Rectal smooth muscle tissue (tissue), 1 donor: ENCODE data around the gene GLRA1.

Source experiments
- H3K27ac ChIP-seq: one replicate; pipeline ENCODE4 v1.7.0; 2013; ENCODE audit warnings: low read depth, low read length, inconsistent platforms
- H3K27me3 ChIP-seq: one replicate; pipeline ENCODE4 v1.7.0; 2013; ENCODE audit warnings: low read length; ENCODE audit not compliant: control insufficient read depth, insufficient read depth
- H3K36me3 ChIP-seq: one replicate; pipeline ENCODE4 v1.7.0; 2013; ENCODE audit warnings: low read length; ENCODE audit not compliant: control insufficient read depth, insufficient read depth
- H3K4me1 ChIP-seq: one replicate; pipeline ENCODE4 v1.7.0; 2013; ENCODE audit warnings: low read length; ENCODE audit not compliant: control insufficient read depth, insufficient read depth
- H3K4me3 ChIP-seq: one replicate; pipeline ENCODE4 v1.7.0; 2013; ENCODE audit warnings: low read length
- H3K9ac ChIP-seq: one replicate; pipeline ENCODE4 v1.7.0; 2013; ENCODE audit warnings: low read length

GLRA1 gene

GRCh38 chr5:151909628-151910027 is 15.0 kb downstream of the GLRA1 start:
- no peak overlapping the region for H3K4me3 ChIP-seq
- no peak overlapping the region for H3K27ac ChIP-seq
- no peaks in the 10 kb centered on the region for H3K27me3 ChIP-seq
- no peak overlapping the region for H3K9ac ChIP-seq
- H3K4me1 ChIP-seq, result no peaks in the 10 kb centered on the region
- no peaks in the 10 kb centered on the region for H3K36me3 ChIP-seq

- Histone ChIP-seq H3K9ac (no peak overlapping the region), H3K36me3 (no peaks in the 10 kb centered on the region), H3K4me1 (no peaks in the 10 kb centered on the region), H3K27me3 (no peaks in the 10 kb centered on the region), H3K4me3 (no peak overlapping the region), H3K27ac (no peak overlapping the region)
Observed at GRCh38 chr5:151906246-151906645, 18.4 kb downstream of the GLRA1 start.

GRCh38 chr5:151905557-151905961 is 19.1 kb downstream of the GLRA1 start:
- H3K4me3 ChIP-seq, result no peak overlapping the region
- no peaks in the 10 kb centered on the region for H3K4me1 ChIP-seq
- no peak overlapping the region for H3K27ac ChIP-seq
- H3K36me3 ChIP-seq, result no peaks in the 10 kb centered on the region
- no peaks in the 10 kb centered on the region for H3K27me3 ChIP-seq
- no peak overlapping the region for H3K9ac ChIP-seq

- no peak overlapping the region for H3K9ac ChIP-seq
- no peaks in the 10 kb centered on the region for H3K4me1 ChIP-seq
- H3K4me3 ChIP-seq, result no peak overlapping the region
- no peaks in the 10 kb centered on the region for H3K27me3 ChIP-seq
- H3K36me3 ChIP-seq, result no peaks in the 10 kb centered on the region
- no peak overlapping the region for H3K27ac ChIP-seq
Observed at GRCh38 chr5:151904909-151905308, 19.7 kb downstream of the GLRA1 start.

- no peaks in the 10 kb centered on the region for H3K4me1 ChIP-seq
- H3K27me3 ChIP-seq, result no peaks in the 10 kb centered on the region
- no peaks in the 10 kb centered on the region for H3K36me3 ChIP-seq
Observed at GRCh38 chr5:151904127-151904526, 20.5 kb downstream of the GLRA1 start.

GRCh38 chr5:151903243-151903653 is 21.4 kb downstream of the GLRA1 start:
- Histone ChIP-seq H3K27ac (no peak overlapping the region), H3K4me1 (no peaks in the 10 kb centered on the region), H3K4me3 (no peak overlapping the region), H3K9ac (no peak overlapping the region), H3K36me3 (no peaks in the 10 kb centered on the region), H3K27me3 (no peaks in the 10 kb centered on the region)

More at GRCh38 chr5:151904127-151904526, 20.5 kb downstream of the GLRA1 start:
- Histone ChIP-seq H3K27ac (no peak overlapping the region), H3K9ac (no peak overlapping the region), H3K4me3 (no peak overlapping the region)

- Histone ChIP-seq H3K36me3 (no peaks in the 10 kb centered on the region), H3K9ac (no peak overlapping the region), H3K27me3 (no peaks in the 10 kb centered on the region), H3K27ac (no peak overlapping the region), H3K4me1 (no peaks in the 10 kb centered on the region), H3K4me3 (no peak overlapping the region)
Observed at GRCh38 chr5:151902215-151902614, 22.4 kb downstream of the GLRA1 start.

- H3K36me3 ChIP-seq, result no peaks in the 10 kb centered on the region
- no peak overlapping the region for H3K9ac ChIP-seq
- no peak overlapping the region for H3K27ac ChIP-seq
- H3K4me1 ChIP-seq, result no peaks in the 10 kb centered on the region
- H3K4me3 ChIP-seq, result no peak overlapping the region
- no peaks in the 10 kb centered on the region for H3K27me3 ChIP-seq
Observed at GRCh38 chr5:151901611-151902010, 23.0 kb downstream of the GLRA1 start.

- H3K27ac ChIP-seq, result no peak overlapping the region
Observed at GRCh38 chr5:151900891-151901290, 23.8 kb downstream of the GLRA1 start.

GRCh38 chr5:151899399-151899798 is 25.3 kb downstream of the GLRA1 start:
- H3K4me3 ChIP-seq, result no peak overlapping the region
- no peaks in the 10 kb centered on the region for H3K36me3 ChIP-seq
- no peaks in the 10 kb centered on the region for H3K27me3 ChIP-seq
- H3K4me1 ChIP-seq, result no peaks in the 10 kb centered on the region
- no peak overlapping the region for H3K9ac ChIP-seq
- H3K27ac ChIP-seq, result no peak overlapping the region

More at GRCh38 chr5:151900891-151901290, 23.8 kb downstream of the GLRA1 start:
- H3K27me3 ChIP-seq, result no peaks in the 10 kb centered on the region
- no peak overlapping the region for H3K9ac ChIP-seq
- no peaks in the 10 kb centered on the region for H3K36me3 ChIP-seq
- no peaks in the 10 kb centered on the region for H3K4me1 ChIP-seq
- H3K4me3 ChIP-seq, result no peak overlapping the region

GRCh38 chr5:151897896-151898295 is 26.8 kb downstream of the GLRA1 start:
- Histone ChIP-seq H3K4me1 (no peaks in the 10 kb centered on the region), H3K4me3 (no peak overlapping the region), H3K36me3 (no peaks in the 10 kb centered on the region), H3K27ac (no peak overlapping the region), H3K27me3 (no peaks in the 10 kb centered on the region), H3K9ac (no peak overlapping the region)

GRCh38 chr5:151897020-151897552 is 27.6 kb downstream of the GLRA1 start:
- Histone ChIP-seq H3K9ac (no peak overlapping the region), H3K27ac (no peak overlapping the region), H3K4me1 (no peaks in the 10 kb centered on the region), H3K4me3 (no peak overlapping the region), H3K36me3 (no peaks in the 10 kb centered on the region), H3K27me3 (no peaks in the 10 kb centered on the region)

GRCh38 chr5:151896031-151896691 is 28.5 kb downstream of the GLRA1 start:
- no peaks in the 10 kb centered on the region for H3K27me3 ChIP-seq
- H3K36me3 ChIP-seq, result no peaks in the 10 kb centered on the region
- no peak overlapping the region for H3K27ac ChIP-seq
- H3K4me3 ChIP-seq, result no peak overlapping the region
- H3K4me1 ChIP-seq, result no peaks in the 10 kb centered on the region
- H3K9ac ChIP-seq, result no peak overlapping the region
